Smooth muscle cell (in vitro differentiated cells): ENCODE measurements around the gene EP300. TPM values are rescaled to one million over a fixed set of nuclear protein-coding genes. Genes with fewer than 3 reads are reported as not detected.
"Not testable (repeated sequence)": the region's sequence is repeated elsewhere in the genome, so short reads cannot be mapped to it uniquely, and the experiment has no call there.

ENCODE experiments used
- DNase-seq: peaks from one replicate; lab custom pipeline; 2025; ENCODE audit not compliant: unreplicated experiment; lab: John Stamatoyannopoulos, UW
- H2AFZ ChIP-seq: fragments of 200-600 bp; sonication (generic); 2 replicates; pipeline ENCODE4 v1.6.0; 2016; ENCODE audit warnings: antibody characterized with exemption, low read depth, mild to moderate bottlenecking
- H3F3A ChIP-seq: fragments of 200-600 bp; sonication (generic); 2 replicates; pipeline ENCODE4 v1.6.0; 2017; ENCODE audit warnings: antibody characterized with exemption, low read depth
- H3K27ac ChIP-seq: fragments of 200-600 bp; sonication (generic); 2 replicates; pipeline ENCODE4 v1.5.1; 2016; ENCODE audit warnings: low read depth, mild to moderate bottlenecking
- H3K27me3 ChIP-seq: fragments of 200-600 bp; sonication (generic); 2 replicates; pipeline ENCODE4 v1.6.1; 2016; ENCODE audit warnings: low read depth, mild to moderate bottlenecking
- H3K36me3 ChIP-seq: fragments of 200-600 bp; sonication (generic); 2 replicates; pipeline ENCODE4 v1.5.1; 2016; ENCODE audit warnings: low read depth
- H3K4me1 ChIP-seq: fragments of 200-600 bp; sonication (generic); 2 replicates; pipeline ENCODE4 v1.5.1; 2016; ENCODE audit warnings: low read depth
- H3K4me2 ChIP-seq: fragments of 200-600 bp; sonication (generic); 2 replicates; pipeline ENCODE4 v1.6.0; 2016; ENCODE audit warnings: mild to moderate bottlenecking
- H3K4me3 ChIP-seq: fragments of 200-600 bp; sonication (generic); 2 replicates; pipeline ENCODE4 v1.5.1; 2016; ENCODE audit warnings: mild to moderate bottlenecking
- H3K79me2 ChIP-seq: fragments of 200-600 bp; sonication (generic); 2 replicates; pipeline ENCODE4 v1.6.0; 2016; ENCODE audit warnings: low read depth, mild to moderate bottlenecking
- H3K9ac ChIP-seq: fragments of 200-600 bp; sonication (generic); 2 replicates; pipeline ENCODE4 v1.6.0; 2016; ENCODE audit warnings: low read depth
- H3K9me3 ChIP-seq: fragments of 200-600 bp; sonication (generic); replicated peaks from 2 replicates; pipeline ENCODE4 v1.5.1; 2016; ENCODE audit warnings: low read depth
- H4K20me1 ChIP-seq: fragments of 200-600 bp; sonication (generic); 2 replicates; pipeline ENCODE4 v1.6.0; 2016; ENCODE audit warnings: low read depth
- WGBS: methylation state at CpG from one replicate; pipeline ENCODE4 v1.1.7; 2016; ENCODE audit warnings: low lambda C conversion rate; 5-methylcytosine and 5-hydroxymethylcytosine counted together
- polyA plus RNA-seq: library from polyadenylated mRNA; unstranded; fragments of >200 nt; fragmentation: Nextera tagmentation; extraction: Ambion mirVana; gene quantifications from 2 replicates; pipeline ENCODE4 v1.2.1, GENCODE V29; 2016
- total RNA-seq: library from RNA; depleted of rRNA; stranded (reverse); fragments of >200 nt; gene quantifications from 2 replicates; pipeline ENCODE4 v1.2.3, GENCODE V29; 2014
- TF ChIP-seq, protein P1 (sequence below): fragments of 200-600 bp; sonication (generic); IDR thresholded peaks from 2 replicates; pipeline ENCODE4 v1.5.1; 2017; ENCODE audit warnings: borderline replicate concordance, mild to moderate bottlenecking, antibody characterized with exemption; ENCODE audit not compliant: insufficient read depth, poor library complexity, severe bottlenecking

EP300 gene
- total and polyA plus RNA-seq, 2 experiments from 2014 or later = 10.3 to 46.8 TPM

DNA sequence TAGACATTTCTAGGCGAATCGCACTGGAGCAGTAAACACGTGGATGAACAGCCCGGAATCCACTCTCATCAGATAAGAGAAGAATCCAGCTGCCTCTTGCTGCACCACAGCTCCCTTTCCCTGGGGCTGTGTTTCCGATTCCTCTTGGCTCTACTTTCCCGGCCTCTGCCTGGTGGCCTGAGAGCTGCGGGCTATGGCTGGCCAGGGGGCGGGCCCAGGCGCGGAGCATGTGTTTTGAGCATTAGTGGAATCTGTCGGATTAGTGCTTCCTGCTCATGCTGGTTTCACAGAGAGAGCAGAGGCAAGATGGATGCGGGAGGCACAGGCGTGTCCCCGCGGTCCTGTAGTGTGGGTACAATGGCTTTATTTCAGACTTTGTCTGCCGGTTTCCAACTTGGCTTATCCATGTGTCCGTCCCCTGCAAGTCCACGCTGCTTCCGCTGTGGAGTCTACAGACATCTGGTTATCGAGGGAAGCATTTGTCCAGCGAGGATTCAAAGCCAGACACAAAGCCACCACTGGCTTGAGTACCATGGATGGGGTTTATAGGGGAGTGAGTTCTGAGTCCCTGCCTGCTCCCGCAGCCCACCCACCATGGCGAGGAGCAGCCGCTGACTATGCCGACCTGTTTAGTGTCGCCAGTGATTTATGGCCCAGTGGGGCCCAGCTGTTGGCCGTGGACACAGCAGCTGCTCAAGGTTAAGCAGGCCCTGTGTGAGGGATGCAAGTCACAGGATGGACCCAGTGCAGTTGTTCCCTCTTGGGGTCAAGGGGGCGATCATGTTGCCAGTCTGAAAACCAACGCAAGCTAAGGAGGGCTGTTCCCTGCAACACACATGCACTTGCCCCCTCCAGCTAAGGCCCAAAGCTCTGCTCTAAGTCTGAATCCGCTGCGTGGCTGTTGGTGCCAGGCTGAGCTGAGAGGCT, 43.3 kb upstream of the EP300 start:
- peak; percentile 68 for DNase-seq

DNA sequence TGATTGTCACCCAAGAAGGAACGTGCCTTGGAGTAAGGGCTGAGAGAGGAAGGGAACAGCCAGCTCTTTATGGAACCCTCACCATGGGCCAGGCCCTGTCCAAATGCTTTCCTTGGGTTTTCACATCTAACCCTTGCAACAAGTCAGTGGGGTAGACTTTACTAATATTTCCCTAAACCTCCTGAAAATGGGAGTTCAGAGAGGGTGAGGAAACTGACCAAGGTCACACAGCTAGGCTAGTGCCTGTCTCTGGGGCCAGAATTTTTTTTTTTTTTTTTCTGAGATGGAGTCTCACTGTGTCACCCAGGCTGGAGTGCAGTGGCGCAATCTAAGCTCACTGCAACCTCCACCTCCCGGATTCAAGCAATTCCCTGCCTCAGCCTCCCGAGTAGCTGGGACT, 42.6 kb upstream of the EP300 start:
- H3K9me3 ChIP-seq, H3K79me2 ChIP-seq, H3K9ac ChIP-seq, H2AFZ ChIP-seq, H3K27ac ChIP-seq, H3K4me3 ChIP-seq, H3K4me1 ChIP-seq, H4K20me1 ChIP-seq, H3K36me3 ChIP-seq, H3K27me3 ChIP-seq, DNase-seq: not testable (repeated sequence)
- 97% methylated on average over 4 of the region's 4 CpGs for WGBS
- Histone ChIP-seq H3F3A (peaks cover 20% of the 10 kb centered on the region), H3K4me2 (peak overlapping the region; percentile 67)

More for the DNA sequence above, 43.3 kb upstream of the EP300 start:
- H3K79me2 ChIP-seq = no peaks in the 10 kb centered on the region
- peaks cover 8% of the 10 kb centered on the region for H4K20me1 ChIP-seq
- H2AFZ ChIP-seq = no peak overlapping the region
- H3K4me2 ChIP-seq = peak overlapping the region; percentile 67
- H3K27me3 ChIP-seq = no peaks in the 10 kb centered on the region
- H3K4me3 ChIP-seq = peak overlapping the region; percentile 5
- no peak overlapping the region for H3K9ac ChIP-seq
- no peaks in the 10 kb centered on the region for H3K4me1 ChIP-seq
- no peaks in the 10 kb centered on the region for H3K9me3 ChIP-seq
- no peak overlapping the region for H3K27ac ChIP-seq
- TF ChIP-seq, protein P1, sequence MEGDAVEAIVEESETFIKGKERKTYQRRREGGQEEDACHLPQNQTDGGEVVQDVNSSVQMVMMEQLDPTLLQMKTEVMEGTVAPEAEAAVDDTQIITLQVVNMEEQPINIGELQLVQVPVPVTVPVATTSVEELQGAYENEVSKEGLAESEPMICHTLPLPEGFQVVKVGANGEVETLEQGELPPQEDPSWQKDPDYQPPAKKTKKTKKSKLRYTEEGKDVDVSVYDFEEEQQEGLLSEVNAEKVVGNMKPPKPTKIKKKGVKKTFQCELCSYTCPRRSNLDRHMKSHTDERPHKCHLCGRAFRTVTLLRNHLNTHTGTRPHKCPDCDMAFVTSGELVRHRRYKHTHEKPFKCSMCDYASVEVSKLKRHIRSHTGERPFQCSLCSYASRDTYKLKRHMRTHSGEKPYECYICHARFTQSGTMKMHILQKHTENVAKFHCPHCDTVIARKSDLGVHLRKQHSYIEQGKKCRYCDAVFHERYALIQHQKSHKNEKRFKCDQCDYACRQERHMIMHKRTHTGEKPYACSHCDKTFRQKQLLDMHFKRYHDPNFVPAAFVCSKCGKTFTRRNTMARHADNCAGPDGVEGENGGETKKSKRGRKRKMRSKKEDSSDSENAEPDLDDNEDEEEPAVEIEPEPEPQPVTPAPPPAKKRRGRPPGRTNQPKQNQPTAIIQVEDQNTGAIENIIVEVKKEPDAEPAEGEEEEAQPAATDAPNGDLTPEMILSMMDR = no peak
- H3K36me3 ChIP-seq = no peaks in the 10 kb centered on the region
- H3F3A ChIP-seq = peaks cover 20% of the 10 kb centered on the region
- WGBS = 22% methylated on average over 31 of the region's 31 CpGs

DNA sequence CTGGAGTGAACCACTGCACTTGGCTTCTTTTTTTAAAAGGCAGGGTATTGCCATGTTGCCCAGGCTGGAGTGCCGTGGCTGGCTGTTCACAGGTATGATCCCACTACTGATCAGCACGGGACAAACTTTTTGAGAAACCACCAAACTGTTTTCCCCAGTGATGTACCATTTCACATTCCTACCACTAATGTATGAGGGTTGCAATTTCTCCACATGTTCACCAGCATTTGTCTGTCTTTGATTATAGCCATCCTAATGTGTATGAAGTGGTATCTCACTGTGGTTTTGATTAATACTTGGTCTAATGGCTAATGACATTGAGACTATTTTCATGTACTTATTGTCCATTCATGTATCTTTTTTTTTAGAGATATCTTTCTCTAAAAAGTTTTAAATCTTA, 41.5 kb upstream of the EP300 start:
- TF ChIP-seq, protein P1 = peak; percentile 22
- no peak for DNase-seq
- H3F3A ChIP-seq = peaks cover 20% of the 10 kb centered on the region
- no peak overlapping the region for H3K4me3 ChIP-seq
- no peak overlapping the region for H3K9ac ChIP-seq
- H3K4me2 ChIP-seq = no peak overlapping the region
- no peaks in the 10 kb centered on the region for H3K9me3 ChIP-seq
- H3K27me3 ChIP-seq = no peaks in the 10 kb centered on the region
- H3K36me3 ChIP-seq = no peaks in the 10 kb centered on the region
- H3K4me1 ChIP-seq = no peaks in the 10 kb centered on the region
- WGBS = 93% methylated on average over 2 of the region's 2 CpGs
- no peak overlapping the region for H2AFZ ChIP-seq
- H3K79me2 ChIP-seq = no peaks in the 10 kb centered on the region
- no peak overlapping the region for H3K27ac ChIP-seq
- H4K20me1 ChIP-seq = peaks cover 8% of the 10 kb centered on the region

DNA sequence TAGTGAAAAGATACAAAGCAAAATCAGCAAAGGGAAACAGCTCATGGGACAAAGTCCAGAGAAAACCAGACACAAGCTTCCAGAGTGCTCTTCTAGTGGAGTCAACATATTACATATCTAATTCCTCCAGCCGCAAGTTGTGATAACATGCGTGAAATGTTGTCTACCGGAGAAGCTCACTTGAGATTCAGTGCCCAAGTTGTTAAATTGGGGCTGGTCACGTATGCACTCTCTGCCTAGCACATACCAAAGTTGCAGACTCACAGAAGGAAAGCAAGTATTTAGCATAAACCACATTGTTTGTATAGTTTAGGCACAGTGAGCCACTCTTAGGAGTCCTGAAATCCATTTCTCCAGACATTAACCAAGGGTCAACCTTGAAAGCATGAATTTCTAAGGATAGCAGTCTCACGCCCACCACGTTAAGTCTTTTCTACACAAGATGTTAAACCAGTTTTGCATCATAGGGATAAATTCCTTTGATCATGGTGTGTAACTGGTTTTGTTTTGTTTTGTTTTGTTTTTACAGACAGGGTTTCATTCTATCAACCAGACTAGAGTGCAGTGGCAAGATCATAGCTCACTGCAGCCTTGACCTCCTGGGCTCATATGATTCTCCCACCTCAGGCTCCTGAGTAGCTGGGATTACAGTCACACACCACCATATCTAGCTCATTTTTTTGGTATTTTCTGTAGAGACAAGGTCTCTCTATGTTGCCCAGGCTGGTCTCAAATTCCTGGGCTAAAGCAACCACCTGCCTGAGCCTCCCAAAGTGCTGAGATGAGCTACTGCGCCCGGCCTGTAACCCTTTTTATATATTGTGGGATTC, 39.5 kb upstream of the EP300 start:
- H3K9ac ChIP-seq = peak overlapping the region; percentile 10
- no peaks in the 10 kb centered on the region for H3K36me3 ChIP-seq
- H3K79me2 ChIP-seq = no peaks in the 10 kb centered on the region
- no peaks in the 10 kb centered on the region for H3K27me3 ChIP-seq
- H3K4me2 ChIP-seq = peak overlapping the region; percentile 15
- peak overlapping the region; percentile 75 for H3K27ac ChIP-seq
- TF ChIP-seq, protein P1 = no peak
- H3K4me3 ChIP-seq = no peak overlapping the region
- DNase-seq = no peak
- 24% methylated on average over 8 of the region's 8 CpGs for WGBS
- H2AFZ ChIP-seq = no peak overlapping the region
- H4K20me1 ChIP-seq = peaks cover 8% of the 10 kb centered on the region
- no peaks in the 10 kb centered on the region for H3K9me3 ChIP-seq
- peaks cover 15% of the 10 kb centered on the region for H3F3A ChIP-seq
- H3K4me1 ChIP-seq = no peaks in the 10 kb centered on the region
